T-cell (primary cell): ENCODE data around the gene FGGY. TPM values are rescaled to one million over a fixed set of nuclear protein-coding genes. Genes with fewer than 3 reads are reported as not detected.
"Not testable (repeated sequence)": the region's sequence is repeated elsewhere in the genome, so short reads cannot be mapped to it uniquely, and the experiment has no call there.

Experiments used
- ATAC-seq, 4 experiments: fragments of 200-7000 bp in 3 of 4; fragments of 150-1000 bp in 1 of 4; cut with Tn5 transposase; replicated peaks in 1 of 4; 1 replicate in 3 of 4; 2 replicates in 1 of 4; pipeline ENCODE4 v1.10.0; 2021; ENCODE audit warnings: moderate library complexity in 3 of 4, mild to moderate bottlenecking in 2 of 4, moderate number of reproducible peaks in 1 of 4
- CTCF ChIA-PET, 2 donors: fragments of 300-600 bp; sonication (Branson Sonifier 250); formaldehyde crosslinking; loops; one replicate each; lab custom pipeline; 2022; ENCODE audit warnings: antibody characterized with exemption in 2 of 2; lab: Charles Lee
- POLR2A ChIA-PET, 2 donors: fragments of 300-600 bp; sonication (Branson Sonifier 250); formaldehyde crosslinking; loops; one replicate each; lab custom pipeline; 2022; ENCODE audit warnings: antibody characterized with exemption in 2 of 2; lab: Charles Lee
- DNase-seq, 35 experiments: peaks; one replicate each; pipeline versions ENCODE4 v3.0.0 to v3.0.0-alpha.2; 2013 to 2023
- H3K27ac ChIP-seq: one replicate; pipeline ENCODE4 v1.5.1; 2013; ENCODE audit warnings: low read length
- H3K27me3 ChIP-seq, 2 experiments: replicated peaks in 1 of 2; 1 replicate in 1 of 2; 2 replicates in 1 of 2; pipeline versions ENCODE4 v1.6.1 to v1.7.0; 2013; ENCODE audit warnings: low read length in 1 of 2, mixed read lengths in 1 of 2; ENCODE audit not compliant: control insufficient read depth in 2 of 2, insufficient read depth in 2 of 2; ENCODE audit errors: extremely low read depth in 1 of 2
- H3K36me3 ChIP-seq, 2 donors: 1 replicate in 1 of 2; 2 replicates in 1 of 2; pipeline versions ENCODE4 v1.6.1 to v1.7.0; 2013; ENCODE audit warnings: low read length in 1 of 2; ENCODE audit not compliant: control insufficient read depth in 2 of 2, insufficient read depth in 1 of 2; ENCODE audit errors: extremely low read depth in 1 of 2
- H3K4me1 ChIP-seq, 2 experiments: 1 replicate in 1 of 2; 2 replicates in 1 of 2; pipeline versions ENCODE4 v1.6.1 to v1.7.0; 2013; ENCODE audit warnings: low read length in 2 of 2, mixed read lengths in 1 of 2; ENCODE audit not compliant: insufficient read depth in 2 of 2, control insufficient read depth in 1 of 2; ENCODE audit errors: extremely low read depth in 1 of 2
- H3K4me3 ChIP-seq, 2 donors: 1 replicate in 1 of 2; 2 replicates in 1 of 2; pipeline versions ENCODE4 v1.5.1 to v1.7.0; 2013; ENCODE audit warnings: mild to moderate bottlenecking in 2 of 2, low read length in 1 of 2, moderate library complexity in 1 of 2; ENCODE audit not compliant: control insufficient read depth in 1 of 2; ENCODE audit errors: extremely low read depth in 1 of 2
- H3K9me3 ChIP-seq: 2 replicates; pipeline ENCODE4 v1.7.0; 2013
- H3K27ac Mint-ChIP-seq, 2 donors: one replicate each; pipeline ENCODE4 v1.8.0; 2020 to 2021; ENCODE audit warnings: mild to moderate bottlenecking in 2 of 2, mixed read lengths in 2 of 2
- H3K27me3 Mint-ChIP-seq, 2 donors: one replicate each; pipeline ENCODE4 v1.8.0; 2021 to 2022; ENCODE audit warnings: mixed read lengths in 2 of 2
- H3K36me3 Mint-ChIP-seq: one replicate; pipeline ENCODE4 v1.8.0; 2021; ENCODE audit warnings: mixed read lengths
- H3K4me1 Mint-ChIP-seq, 3 donors: one replicate each; pipeline ENCODE4 v1.8.0; 2020 to 2022; ENCODE audit warnings: mixed read lengths in 3 of 3, mild to moderate bottlenecking in 1 of 3
- H3K4me3 Mint-ChIP-seq, 3 donors: one replicate each; pipeline ENCODE4 v1.8.0; 2020 to 2022; ENCODE audit warnings: mild to moderate bottlenecking in 3 of 3, mixed read lengths in 3 of 3, moderate library complexity in 3 of 3
- H3K9me3 Mint-ChIP-seq, 3 donors: one replicate each; pipeline ENCODE4 v1.8.0; 2020 to 2022; ENCODE audit warnings: mixed read lengths in 3 of 3
- WGBS: methylation state at CpG from one replicate; pipeline ENCODE4 v1.1.5; 2013; ENCODE audit warnings: missing lambda C conversion rate; ENCODE audit not compliant: insufficient coverage; 5-methylcytosine and 5-hydroxymethylcytosine counted together
- total RNA-seq, 35 experiments: library from RNA in 6 of 35; stranded (reverse) in 6 of 35; fragments of 120-200 nt in 1 of 35; gene quantifications; one replicate each; pipeline versions ENCODE4 v1.2.1 to v1.2.4 and lab custom pipeline; 2013 to 2026

Gene FGGY
- total RNA-seq, 5 donors from 2014 or later (not counting 1 experiment from before 2014, with no cell fraction given) = 7.8 to 21.7 (median 12.6) TPM

GRCh38 chr1:59452559-59452958, 155.7 kb downstream of the FGGY start:
- Histone ChIP-seq H3K27ac (no peak overlapping the region), H3K4me3 (no peak overlapping the region), H3K36me3 (no peaks in the 10 kb centered on the region), H3K27me3 (no peaks in the 10 kb centered on the region), H3K4me1 (no peaks in the 10 kb centered on the region), H3K9me3 (no peaks in the 10 kb centered on the region)
- Mint-ChIP-seq H3K4me1 (no peaks in the 10 kb centered on the region), H3K27me3 (no peaks in the 10 kb centered on the region), H3K4me3 (no peak overlapping the region), H3K27ac (no peak overlapping the region), H3K9me3 (no peaks in the 10 kb centered on the region), H3K36me3 (peaks cover 4% of the 10 kb centered on the region)
- 100% methylated on average over 1 of the region's 1 CpG for WGBS
- ChIA-PET POLR2A (no interaction called here), CTCF (no interaction called here)
- DNase-seq = no peak
- no peak for ATAC-seq

- POLR2A ChIA-PET = no interaction called here
- Histone ChIP-seq H3K27ac (no peak overlapping the region), H3K4me1 (no peaks in the 10 kb centered on the region), H3K9me3 (no peaks in the 10 kb centered on the region), H3K27me3 (no peaks in the 10 kb centered on the region), H3K4me3 (no peak overlapping the region), H3K36me3 (no peaks in the 10 kb centered on the region)
- DNase-seq (no peak), ATAC-seq (no peak)
- Mint-ChIP-seq H3K9me3 (no peaks in the 10 kb centered on the region), H3K27me3 (no peaks in the 10 kb centered on the region), H3K36me3 (peaks cover 4% of the 10 kb centered on the region), H3K4me3 (no peak overlapping the region), H3K27ac (no peak overlapping the region), H3K4me1 (no peaks in the 10 kb centered on the region)
- 76% methylated on average over 2 of the region's 2 CpGs for WGBS
- CTCF ChIA-PET = no interaction called here
These were observed 156.5 kb downstream of the FGGY start for GRCh38 chr1:59453297-59453968.

- Mint-ChIP-seq H3K27me3 (peaks cover 0 to 1% of the 10 kb centered on the region in 2 donors), H3K9me3 (peaks cover 0 to 7% (median 5%) of the 10 kb centered on the region in 3 donors)
- no peak for ATAC-seq
These were observed 158.3 kb downstream of the FGGY start for GRCh38 chr1:59455206-59455605.

GRCh38 chr1:59457786-59458185, 160.9 kb downstream of the FGGY start:
- H3K27me3 ChIP-seq = peaks cover 0 to 2% of the 10 kb centered on the region in 2 experiments
- CTCF ChIA-PET = no interaction called here
- peaks cover 0 to 1% of the 10 kb centered on the region in 2 donors for H3K27me3 Mint-ChIP-seq
- no peak overlapping the region for H3K4me3 ChIP-seq
- no peak overlapping the region for H3K27ac Mint-ChIP-seq
- no peak for ATAC-seq
- no peaks in the 10 kb centered on the region for H3K9me3 ChIP-seq
- POLR2A ChIA-PET = no interaction called here
- no CpG with 5 or more reads among the region's 2 CpGs for WGBS
- no peak overlapping the region for H3K27ac ChIP-seq
- H3K36me3 Mint-ChIP-seq = peaks cover 14% of the 10 kb centered on the region
- peaks cover 5 to 13% (median 6%) of the 10 kb centered on the region in 3 donors for H3K9me3 Mint-ChIP-seq
- no peaks in the 10 kb centered on the region for H3K4me1 Mint-ChIP-seq
- no peaks in the 10 kb centered on the region for H3K4me1 ChIP-seq
- no peak overlapping the region for H3K4me3 Mint-ChIP-seq
- no peaks in the 10 kb centered on the region for H3K36me3 ChIP-seq
- DNase-seq = no peak

More at GRCh38 chr1:59455206-59455605, 158.3 kb downstream of the FGGY start:
- no CpG with 5 or more reads among the region's 2 CpGs for WGBS
- Histone ChIP-seq H3K4me3 (no peak overlapping the region), H3K4me1 (no peaks in the 10 kb centered on the region), H3K36me3 (no peaks in the 10 kb centered on the region), H3K27ac (no peak overlapping the region), H3K9me3 (no peaks in the 10 kb centered on the region), H3K27me3 (peaks cover 0 to 2% of the 10 kb centered on the region in 2 experiments)
- Mint-ChIP-seq H3K4me1 (no peaks in the 10 kb centered on the region), H3K4me3 (no peak overlapping the region), H3K36me3 (peaks cover 10% of the 10 kb centered on the region), H3K27ac (no peak overlapping the region)
- ChIA-PET CTCF (no interaction called here), POLR2A (no interaction called here)
- DNase-seq = no peak

GRCh38 chr1:59458884-59459283, 162.0 kb downstream of the FGGY start:
- Histone ChIP-seq H3K27me3 (peaks cover 0 to 2% of the 10 kb centered on the region in 2 experiments), H3K4me1 (no peaks in the 10 kb centered on the region), H3K4me3 (no peak overlapping the region), H3K27ac (no peak overlapping the region), H3K36me3 (no peaks in the 10 kb centered on the region), H3K9me3 (no peaks in the 10 kb centered on the region)
- DNase-seq = no peak
- Mint-ChIP-seq H3K27ac (no peak overlapping the region), H3K4me3 (no peak overlapping the region), H3K27me3 (peaks cover 0 to 1% of the 10 kb centered on the region in 2 donors), H3K9me3 (peaks cover 5 to 13% (median 6%) of the 10 kb centered on the region in 3 donors), H3K4me1 (no peaks in the 10 kb centered on the region), H3K36me3 (peaks cover 14% of the 10 kb centered on the region)
- CTCF ChIA-PET = no interaction called here
- POLR2A ChIA-PET = no interaction called here
- ATAC-seq = no peak
- WGBS = no CpG with 5 or more reads among the region's 2 CpGs

- H3K36me3 ChIP-seq, H3K4me1 ChIP-seq, POLR2A ChIA-PET, ATAC-seq, H3K9me3 ChIP-seq, H3K27me3 ChIP-seq, H3K4me3 Mint-ChIP-seq, H3K4me1 Mint-ChIP-seq, H3K27me3 Mint-ChIP-seq, H3K4me3 ChIP-seq, H3K27ac ChIP-seq, DNase-seq, H3K27ac Mint-ChIP-seq, CTCF ChIA-PET: not testable (repeated sequence)
- Mint-ChIP-seq H3K36me3 (peaks cover 13% of the 10 kb centered on the region), H3K9me3 (peaks cover 5 to 13% (median 6%) of the 10 kb centered on the region in 3 donors)
- no CpG with 5 or more reads among the region's 2 CpGs for WGBS
These were observed 166.0 kb downstream of the FGGY start for GRCh38 chr1:59462942-59463341.
